Uterus (tissue), 2 donors: ENCODE measurements around the gene ADD3.

Experiments
- CTCF ChIP-seq, 4 experiments: fragments of 200-600 bp in 2 of 4; fragments of 450-650 bp in 2 of 4; sonication (generic) in 2 of 4; IDR thresholded peaks; one replicate each; pipeline ENCODE4 v1.5.1; 2016 to 2019; ENCODE audit warnings: antibody characterized with exemption in 4 of 4, mild to moderate bottlenecking in 2 of 4, moderate library complexity in 1 of 4
- POLR2A ChIP-seq, 2 donors: fragments of 450-650 bp; IDR thresholded peaks; one replicate each; pipeline ENCODE4 v1.6.1; 2016; ENCODE audit warnings: antibody characterized with exemption in 2 of 2, mild to moderate bottlenecking in 1 of 2, moderate library complexity in 1 of 2

- TF ChIP-seq CTCF (IDR thresholded peaks at IDR 0.05) = no peak
- no peak for TF ChIP-seq POLR2A (IDR thresholded peaks at IDR 0.05)
These were observed 98.1 kb downstream of the ADD3 start for GRCh38 chr10:110105873-110106272.
